Parathyroid adenoma (tissue), 2 donors: ENCODE results near the gene GASK1B.

ENCODE experiments used
- H2AFZ ChIP-seq: fragments of 300-600 bp; sonication (generic); one replicate; pipeline ENCODE4 v1.7.0; 2017; ENCODE audit warnings: antibody characterized with exemption, mild to moderate bottlenecking
- H3K27ac ChIP-seq: fragments of 300-600 bp; sonication (generic); one replicate; pipeline ENCODE4 v1.7.0; 2017
- H3K27me3 ChIP-seq: fragments of 300-600 bp; sonication (generic); one replicate; pipeline ENCODE4 v1.7.0; 2017; ENCODE audit warnings: low read length; ENCODE audit not compliant: control insufficient read depth, insufficient read depth
- H3K36me3 ChIP-seq: fragments of 300-600 bp; sonication (generic); one replicate; pipeline ENCODE4 v1.7.0; 2017; ENCODE audit warnings: low read length; ENCODE audit not compliant: control insufficient read depth, insufficient read depth
- H3K4me1 ChIP-seq: fragments of 300-600 bp; sonication (generic); one replicate; pipeline ENCODE4 v1.7.0; 2017; ENCODE audit warnings: control low read depth
- H3K4me2 ChIP-seq: fragments of 300-600 bp; sonication (generic); one replicate; pipeline ENCODE4 v1.7.0; 2017; ENCODE audit warnings: low read length
- H3K4me3 ChIP-seq: fragments of 300-600 bp; sonication (generic); one replicate; pipeline ENCODE4 v1.7.0; 2017; ENCODE audit warnings: low read depth, low read length
- H3K79me2 ChIP-seq: fragments of 300-600 bp; sonication (generic); one replicate; pipeline ENCODE4 v1.7.0; 2017; ENCODE audit warnings: control low read depth
- H3K9ac ChIP-seq: fragments of 300-600 bp; sonication (generic); one replicate; pipeline ENCODE4 v1.7.0; 2017; ENCODE audit warnings: mild to moderate bottlenecking
- H3K9me3 ChIP-seq: fragments of 300-600 bp; sonication (generic); one replicate; pipeline ENCODE4 v1.7.0; 2017; ENCODE audit warnings: low read length; ENCODE audit not compliant: control insufficient read depth
- CTCF ChIP-seq: fragments of 300-600 bp; sonication (generic); IDR thresholded peaks from one replicate; pipeline ENCODE4 v1.7.0; 2017; ENCODE audit warnings: antibody characterized with exemption, mild to moderate bottlenecking
- donor health status: primary hyperparathyroidism.

GASK1B gene

GRCh38 chr4:158129694-158130093, 43.1 kb downstream of the GASK1B start:
- no peaks in the 10 kb centered on the region for H3K79me2 ChIP-seq

GRCh38 chr4:158128540-158128939, 44.3 kb downstream of the GASK1B start:
- TF ChIP-seq CTCF = no peak
- Histone ChIP-seq H3K9me3 (no peaks in the 10 kb centered on the region), H3K9ac (no peak overlapping the region), H3K36me3 (no peaks in the 10 kb centered on the region), H3K4me2 (no peak overlapping the region), H3K27ac (no peak overlapping the region), H3K79me2 (no peaks in the 10 kb centered on the region), H2AFZ (no peak overlapping the region), H3K27me3 (no peaks in the 10 kb centered on the region), H3K4me1 (no peaks in the 10 kb centered on the region), H3K4me3 (no peak overlapping the region)

More at GRCh38 chr4:158129694-158130093, 43.1 kb downstream of the GASK1B start:
- Histone ChIP-seq H3K4me1 (no peaks in the 10 kb centered on the region), H3K9me3 (no peaks in the 10 kb centered on the region), H3K9ac (no peak overlapping the region), H2AFZ (no peak overlapping the region), H3K27me3 (no peaks in the 10 kb centered on the region), H3K27ac (no peak overlapping the region), H3K36me3 (no peaks in the 10 kb centered on the region), H3K4me3 (no peak overlapping the region), H3K4me2 (no peak overlapping the region)
- no peak for TF ChIP-seq CTCF

GRCh38 chr4:158125310-158125709, 47.5 kb downstream of the GASK1B start:
- Histone ChIP-seq H3K36me3 (no peaks in the 10 kb centered on the region), H3K9me3 (no peaks in the 10 kb centered on the region), H3K4me2 (no peak overlapping the region), H2AFZ (no peak overlapping the region), H3K27me3 (no peaks in the 10 kb centered on the region), H3K4me1 (no peaks in the 10 kb centered on the region), H3K79me2 (no peaks in the 10 kb centered on the region), H3K4me3 (no peak overlapping the region), H3K27ac (no peak overlapping the region), H3K9ac (no peak overlapping the region)
- TF ChIP-seq CTCF = no peak
